ENCODE results near the gene UCK2.

DNA sequence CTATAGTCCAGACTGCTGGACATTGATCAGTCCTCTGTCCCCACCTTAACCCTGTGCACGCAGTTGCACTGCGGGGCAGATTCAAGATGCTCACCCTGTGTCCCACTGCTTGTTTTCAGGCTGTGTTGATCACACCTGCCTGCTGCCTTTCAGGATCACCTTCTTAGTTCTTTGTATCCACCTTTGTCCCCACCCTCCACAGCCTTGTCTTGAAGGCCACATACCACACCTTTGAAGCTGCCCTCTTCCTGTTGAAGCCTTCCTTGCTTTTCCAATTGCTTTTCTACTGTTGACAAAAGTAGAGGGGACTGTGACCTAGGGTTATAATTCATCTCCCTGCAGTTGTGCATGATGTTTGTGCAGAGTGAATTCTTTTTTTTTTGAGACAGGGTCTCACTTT lies 32.7 kb downstream of the UCK2 start:
- TF ChIP-seq, protein P1, sequence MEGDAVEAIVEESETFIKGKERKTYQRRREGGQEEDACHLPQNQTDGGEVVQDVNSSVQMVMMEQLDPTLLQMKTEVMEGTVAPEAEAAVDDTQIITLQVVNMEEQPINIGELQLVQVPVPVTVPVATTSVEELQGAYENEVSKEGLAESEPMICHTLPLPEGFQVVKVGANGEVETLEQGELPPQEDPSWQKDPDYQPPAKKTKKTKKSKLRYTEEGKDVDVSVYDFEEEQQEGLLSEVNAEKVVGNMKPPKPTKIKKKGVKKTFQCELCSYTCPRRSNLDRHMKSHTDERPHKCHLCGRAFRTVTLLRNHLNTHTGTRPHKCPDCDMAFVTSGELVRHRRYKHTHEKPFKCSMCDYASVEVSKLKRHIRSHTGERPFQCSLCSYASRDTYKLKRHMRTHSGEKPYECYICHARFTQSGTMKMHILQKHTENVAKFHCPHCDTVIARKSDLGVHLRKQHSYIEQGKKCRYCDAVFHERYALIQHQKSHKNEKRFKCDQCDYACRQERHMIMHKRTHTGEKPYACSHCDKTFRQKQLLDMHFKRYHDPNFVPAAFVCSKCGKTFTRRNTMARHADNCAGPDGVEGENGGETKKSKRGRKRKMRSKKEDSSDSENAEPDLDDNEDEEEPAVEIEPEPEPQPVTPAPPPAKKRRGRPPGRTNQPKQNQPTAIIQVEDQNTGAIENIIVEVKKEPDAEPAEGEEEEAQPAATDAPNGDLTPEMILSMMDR (IDR thresholded peaks at IDR 0.05), result no peak
- no peak for TF ChIP-seq POLR2A (IDR thresholded peaks at IDR 0.05)
